HCT116 (cell line): ENCODE results near the gene LYRM1.

Experiments used
- EZH2phosphoT487 ChIP-seq: fragments of 200-600 bp; IDR thresholded peaks from 2 replicates; pipeline ENCODE4 v1.6.1; 2018; ENCODE audit warnings: antibody characterized with exemption, borderline replicate concordance
- POLR2A ChIP-seq: IDR thresholded peaks from 2 replicates; pipeline ENCODE4 v1.7.0; 2011; ENCODE audit warnings: borderline replicate concordance; ENCODE audit not compliant: insufficient read depth, insufficient read length; ENCODE audit errors: extremely low read depth
- POLR2AphosphoS5 ChIP-seq: IDR thresholded peaks from 2 replicates; pipeline ENCODE4 v1.6.1; 2011; ENCODE audit warnings: mild to moderate bottlenecking, low read depth, low read length, moderate library complexity
- RAD21 ChIP-seq: IDR thresholded peaks from 2 replicates; pipeline ENCODE4 v1.6.1; 2012; ENCODE audit warnings: low read depth, mild to moderate bottlenecking
- ZNF274 ChIP-seq: fragments of 200-500 bp; sonication (Bioruptor generic); IDR thresholded peaks from 2 replicates; pipeline ENCODE4 v1.6.1; 2014; ENCODE audit warnings: mild to moderate bottlenecking, low read depth, low read length, inconsistent platforms
- TF ChIP-seq, protein P1 (sequence below): IDR thresholded peaks from 2 replicates; pipeline ENCODE4 v1.6.1; 2012
- TF ChIP-seq, protein P2 (sequence below), 3 experiments: fragments of 200-600 bp in 1 of 3; sonication (generic) in 1 of 3; IDR thresholded peaks in 2 of 3; conservative IDR thresholded peaks in 1 of 3; 2 replicates each; pipeline ENCODE4 v1.5.1; 2012 to 2017; ENCODE audit warnings: low read depth in 2 of 3, low read length in 2 of 3, antibody characterized with exemption in 1 of 3, borderline replicate concordance in 1 of 3, control low read depth in 1 of 3, mild to moderate bottlenecking in 1 of 3, mixed read lengths in 1 of 3, mixed run types in 1 of 3, moderate library complexity in 1 of 3; ENCODE audit not compliant: insufficient read depth in 1 of 3
- TF ChIP-seq, protein P3 (sequence below): IDR thresholded peaks from 2 replicates; pipeline ENCODE4 v1.6.1; 2012

DNA sequence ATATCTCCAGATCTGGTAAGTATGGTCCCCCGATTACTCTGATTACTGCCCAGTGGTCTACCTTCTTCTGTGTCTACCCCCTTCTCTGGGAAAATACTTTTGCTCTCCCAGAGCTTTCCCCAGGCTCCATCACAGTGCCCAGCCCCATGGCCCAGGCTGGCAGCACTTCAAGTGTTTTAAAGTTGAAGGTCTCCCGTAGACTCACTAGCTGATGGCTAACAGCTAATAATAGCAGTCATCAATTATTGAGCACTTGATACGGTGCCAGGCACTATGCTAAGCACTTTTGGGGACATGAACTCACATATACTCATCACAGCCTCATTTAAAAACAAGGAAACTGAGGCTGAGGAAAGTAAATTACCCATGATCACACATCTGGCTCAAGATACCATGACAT lies 33.8 kb upstream of the LYRM1 start:
- TF ChIP-seq, protein P1, sequence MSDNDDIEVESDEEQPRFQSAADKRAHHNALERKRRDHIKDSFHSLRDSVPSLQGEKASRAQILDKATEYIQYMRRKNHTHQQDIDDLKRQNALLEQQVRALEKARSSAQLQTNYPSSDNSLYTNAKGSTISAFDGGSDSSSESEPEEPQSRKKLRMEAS = no peak
- TF ChIP-seq, protein P2, sequence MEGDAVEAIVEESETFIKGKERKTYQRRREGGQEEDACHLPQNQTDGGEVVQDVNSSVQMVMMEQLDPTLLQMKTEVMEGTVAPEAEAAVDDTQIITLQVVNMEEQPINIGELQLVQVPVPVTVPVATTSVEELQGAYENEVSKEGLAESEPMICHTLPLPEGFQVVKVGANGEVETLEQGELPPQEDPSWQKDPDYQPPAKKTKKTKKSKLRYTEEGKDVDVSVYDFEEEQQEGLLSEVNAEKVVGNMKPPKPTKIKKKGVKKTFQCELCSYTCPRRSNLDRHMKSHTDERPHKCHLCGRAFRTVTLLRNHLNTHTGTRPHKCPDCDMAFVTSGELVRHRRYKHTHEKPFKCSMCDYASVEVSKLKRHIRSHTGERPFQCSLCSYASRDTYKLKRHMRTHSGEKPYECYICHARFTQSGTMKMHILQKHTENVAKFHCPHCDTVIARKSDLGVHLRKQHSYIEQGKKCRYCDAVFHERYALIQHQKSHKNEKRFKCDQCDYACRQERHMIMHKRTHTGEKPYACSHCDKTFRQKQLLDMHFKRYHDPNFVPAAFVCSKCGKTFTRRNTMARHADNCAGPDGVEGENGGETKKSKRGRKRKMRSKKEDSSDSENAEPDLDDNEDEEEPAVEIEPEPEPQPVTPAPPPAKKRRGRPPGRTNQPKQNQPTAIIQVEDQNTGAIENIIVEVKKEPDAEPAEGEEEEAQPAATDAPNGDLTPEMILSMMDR (IDR thresholded peaks at IDR 0.05 in 2 of 3, conservative IDR thresholded peaks at IDR 0.05 in 1 of 3; ENCODE audit: borderline replicate concordance in 1 of 3, insufficient read depth in 1 of 3, low read depth in 2 of 3, low read length in 2 of 3) = no peak
- TF ChIP-seq POLR2A (no peak), EZH2phosphoT487 (no peak), ZNF274 (no peak), POLR2AphosphoS5 (no peak), RAD21 (no peak)
- TF ChIP-seq, protein P3, sequence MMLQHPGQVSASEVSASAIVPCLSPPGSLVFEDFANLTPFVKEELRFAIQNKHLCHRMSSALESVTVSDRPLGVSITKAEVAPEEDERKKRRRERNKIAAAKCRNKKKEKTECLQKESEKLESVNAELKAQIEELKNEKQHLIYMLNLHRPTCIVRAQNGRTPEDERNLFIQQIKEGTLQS = no peak
